ENCODE results near the gene OSBPL2. TPM values are rescaled to one million over a fixed set of nuclear protein-coding genes. Genes with fewer than 3 reads are reported as not detected.

The OSBPL2 gene
- total RNA-seq, 2 donors from 2014 or later, result 40.1 to 41.2 TPM

DNA sequence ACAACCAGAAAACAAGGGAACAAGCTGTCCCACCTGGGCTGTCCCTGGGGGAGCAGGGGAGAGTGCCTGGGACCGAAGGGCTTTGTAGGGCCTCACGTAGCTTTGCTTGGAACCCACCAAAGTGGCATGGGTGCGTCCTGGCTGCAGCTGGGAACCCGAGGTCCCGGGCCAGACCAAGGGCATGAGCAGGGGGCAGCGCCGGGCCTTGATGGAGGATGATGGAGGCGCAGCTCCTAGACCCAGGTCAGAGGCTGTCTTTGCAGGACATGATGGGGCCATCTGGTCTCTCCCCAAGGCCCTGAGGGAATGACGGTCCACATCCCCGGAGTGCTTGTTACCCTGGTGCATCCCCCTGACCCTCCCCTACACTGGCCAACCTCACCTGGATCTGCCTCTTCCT is 7.6 kb upstream of the OSBPL2 start:
- intact Hi-C loops (cut with DNase I), result loop anchor here in 1 of 2 donors (10.0 kb wide), 1 partner anchor 46 kb away; the partner anchor contains the start of gene MTG2

DNA sequence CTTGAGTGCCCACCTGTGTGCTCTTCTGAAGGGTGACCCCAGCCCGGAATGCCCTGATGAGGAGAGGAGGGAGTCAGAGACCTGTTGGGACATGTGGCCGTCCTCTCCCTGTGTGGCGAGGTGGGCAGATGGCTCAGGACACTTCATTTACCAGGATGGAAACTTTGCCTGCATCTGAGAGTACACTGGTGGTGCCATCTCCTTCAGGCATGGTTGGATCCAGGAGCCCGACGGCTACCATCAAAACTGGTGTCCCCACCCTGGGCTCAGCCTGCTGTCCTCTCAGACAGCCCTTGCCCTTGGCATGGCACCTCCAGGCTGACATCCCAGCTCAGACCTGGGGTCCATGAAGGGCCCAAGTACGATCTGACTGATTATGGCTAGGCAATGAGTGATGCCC is 7.0 kb upstream of the OSBPL2 start:
- no peak for DNase-seq
- ATAC-seq, result no peak
- intact Hi-C loops (cut with DNase I), result loop anchor here in 1 of 2 donors (10.0 kb wide), 1 partner anchor 46 kb away; the partner anchor contains the start of gene MTG2

More for the DNA sequence above, 7.6 kb upstream of the OSBPL2 start:
- DNase-seq (no peak), ATAC-seq (no peak)

DNA sequence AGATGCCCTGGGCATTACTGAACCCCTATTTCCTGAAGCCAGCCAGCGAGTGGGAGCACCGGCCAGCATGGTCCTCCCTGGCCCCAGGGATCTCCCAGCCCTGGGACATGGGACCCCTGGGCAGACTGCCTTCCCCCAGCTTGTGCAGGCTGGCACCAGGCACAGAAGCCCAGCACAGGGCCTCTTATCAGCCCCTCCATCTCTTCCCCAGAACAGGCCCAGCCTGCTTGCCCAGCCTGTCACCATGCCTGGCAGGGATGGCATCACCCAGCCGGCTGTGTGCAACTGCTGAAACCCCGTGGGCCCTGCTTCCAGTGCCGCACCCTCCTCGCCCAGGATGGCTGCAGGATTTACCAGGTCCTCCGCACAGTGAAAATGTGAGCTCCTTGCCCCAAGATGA is 6.1 kb upstream of the OSBPL2 start:
- intact Hi-C loops (cut with DNase I), result loop anchor here in 1 of 2 donors (10.0 kb wide), 1 partner anchor 47 kb away; the partner anchor contains the start of gene MTG2
- DNase-seq (no peak), ATAC-seq (no peak)

- intact Hi-C loops (cut with DNase I), result loop anchor here in 1 of 2 donors (10.0 kb wide), 1 partner anchor 48 kb away; the partner anchor contains the start of gene MTG2
- DNase-seq (no peak), ATAC-seq (peak; percentile 27 to 54)
Measured at GRCh38 chr20:62232770-62233645, 5.3 kb upstream of the OSBPL2 start.

DNA sequence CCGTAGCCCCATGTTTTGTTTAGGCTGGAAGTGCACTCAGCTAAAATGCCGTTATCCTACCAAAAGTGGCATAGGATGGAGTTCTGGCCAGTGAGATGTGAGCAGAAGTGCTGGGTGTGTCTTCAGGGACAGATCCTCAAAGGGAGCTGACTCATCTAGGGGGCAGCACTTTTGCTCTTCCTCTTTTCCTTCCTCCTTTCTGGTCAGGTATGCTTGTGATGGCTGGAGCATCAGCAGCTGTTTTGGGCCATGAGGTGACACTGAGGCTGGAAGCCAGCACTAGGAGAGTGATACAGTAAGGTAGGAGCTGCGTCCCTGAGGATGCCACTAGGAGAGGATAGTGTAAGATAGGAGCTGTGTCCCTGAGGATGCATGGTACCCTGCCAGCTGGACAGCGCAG is 4.6 kb upstream of the OSBPL2 start:
- DNase-seq (no peak), ATAC-seq (no peak)
- intact Hi-C loops (cut with DNase I), result loop anchor here in 1 of 2 donors (10.0 kb wide), 1 partner anchor 49 kb away; the partner anchor contains the start of gene MTG2

DNA sequence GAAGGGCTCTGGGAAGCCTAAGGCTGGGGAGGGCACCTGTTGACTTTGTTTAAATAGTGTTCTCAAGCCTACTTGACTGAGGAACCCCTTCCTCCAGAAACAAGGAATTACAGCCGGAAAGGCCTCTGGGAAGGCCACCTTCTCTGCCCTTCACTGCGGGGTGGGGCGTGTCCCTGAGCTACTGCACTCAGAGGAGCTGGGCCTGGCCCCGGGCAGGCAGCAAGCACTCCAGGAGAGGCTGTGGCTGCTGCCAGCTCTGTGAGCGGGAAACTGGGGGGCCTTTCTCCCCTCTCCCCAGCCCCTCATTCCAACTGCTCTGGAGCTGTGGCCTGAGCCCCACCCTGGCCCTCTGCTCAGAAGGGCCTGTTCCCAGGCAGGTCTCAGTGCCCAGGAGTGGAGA is 4.0 kb upstream of the OSBPL2 start:
- DNase-seq (no peak), ATAC-seq (no peak)
- intact Hi-C loops (cut with DNase I), result loop anchor here in 1 of 2 donors (10.0 kb wide), 1 partner anchor 50 kb away; the partner anchor contains the start of gene MTG2

- DNase-seq (no peak), ATAC-seq (peak in 1 of 2 donors; percentile 5)
- intact Hi-C loops (cut with DNase I), result loop anchor here in 1 of 2 donors (10.0 kb wide), 1 partner anchor 50 kb away; the partner anchor contains the start of gene MTG2
Measured at GRCh38 chr20:62235001-62235776, 3.1 kb upstream of the OSBPL2 start.

DNA sequence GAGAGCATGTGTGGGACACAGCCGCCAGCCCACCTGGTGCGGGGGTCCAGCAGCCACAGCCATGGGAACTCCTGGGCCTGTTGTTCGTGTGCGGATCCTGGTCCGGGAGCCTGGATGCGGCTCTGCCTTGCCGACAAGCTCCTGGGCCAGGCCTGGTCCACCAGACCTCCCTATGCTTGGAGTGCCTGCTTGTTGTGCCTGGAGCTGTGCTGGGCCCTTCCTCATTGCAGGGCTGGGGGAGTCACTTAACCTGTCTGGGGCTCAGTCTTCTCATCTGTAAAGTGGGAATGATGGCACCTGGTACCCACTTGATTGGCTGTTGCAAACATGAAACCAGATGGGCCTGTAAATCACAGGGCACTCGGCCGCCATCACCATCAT is 2.6 kb upstream of the OSBPL2 start:
- intact Hi-C loops (cut with DNase I), result loop anchor here in 1 of 2 donors (10.0 kb wide), 1 partner anchor 51 kb away; the partner anchor contains the start of gene MTG2
- DNase-seq, result no peak
- no peak for ATAC-seq

- ATAC-seq, result no peak
- intact Hi-C loops (cut with DNase I), result loop anchor here in 1 of 2 donors (10.0 kb wide), 1 partner anchor 51 kb away; the partner anchor contains the start of gene MTG2
- no peak for DNase-seq
Measured at GRCh38 chr20:62236200-62236599, 2.1 kb upstream of the OSBPL2 start.

- DNase-seq (no peak), ATAC-seq (no peak)
- intact Hi-C loops (cut with DNase I), result loop anchor here in 1 of 2 donors (10.0 kb wide), 1 partner anchor 52 kb away; the partner anchor contains the start of gene MTG2
Measured at GRCh38 chr20:62236766-62237513, 1.4 kb upstream of the OSBPL2 start.

GRCh38 chr20:62237514-62237800 is 864 bp upstream of the OSBPL2 start:
- ATAC-seq, result no peak
- intact Hi-C loops (cut with DNase I), result loop anchor here in 1 of 2 donors (10.0 kb wide), 1 partner anchor 53 kb away; the partner anchor contains the start of gene MTG2

GRCh38 chr20:62238569-62239277 is 402 bp downstream of the OSBPL2 start:
- DNase-seq (no peak), ATAC-seq (peak; percentile 0)
- intact Hi-C loops (cut with DNase I), result loop anchor here in 1 of 2 donors (10.0 kb wide), 1 partner anchor 54 kb away; the partner anchor contains the start of gene MTG2

More at GRCh38 chr20:62237514-62237800, 864 bp upstream of the OSBPL2 start:
- DNase-seq, result no peak

GRCh38 chr20:62239278-62239879 is 1.1 kb downstream of the OSBPL2 start:
- intact Hi-C loops (cut with DNase I), result loop anchor here in 1 of 2 donors (10.0 kb wide), 1 partner anchor 55 kb away; the partner anchor contains the start of gene MTG2
- no peak for ATAC-seq
- DNase-seq, result no peak

DNA sequence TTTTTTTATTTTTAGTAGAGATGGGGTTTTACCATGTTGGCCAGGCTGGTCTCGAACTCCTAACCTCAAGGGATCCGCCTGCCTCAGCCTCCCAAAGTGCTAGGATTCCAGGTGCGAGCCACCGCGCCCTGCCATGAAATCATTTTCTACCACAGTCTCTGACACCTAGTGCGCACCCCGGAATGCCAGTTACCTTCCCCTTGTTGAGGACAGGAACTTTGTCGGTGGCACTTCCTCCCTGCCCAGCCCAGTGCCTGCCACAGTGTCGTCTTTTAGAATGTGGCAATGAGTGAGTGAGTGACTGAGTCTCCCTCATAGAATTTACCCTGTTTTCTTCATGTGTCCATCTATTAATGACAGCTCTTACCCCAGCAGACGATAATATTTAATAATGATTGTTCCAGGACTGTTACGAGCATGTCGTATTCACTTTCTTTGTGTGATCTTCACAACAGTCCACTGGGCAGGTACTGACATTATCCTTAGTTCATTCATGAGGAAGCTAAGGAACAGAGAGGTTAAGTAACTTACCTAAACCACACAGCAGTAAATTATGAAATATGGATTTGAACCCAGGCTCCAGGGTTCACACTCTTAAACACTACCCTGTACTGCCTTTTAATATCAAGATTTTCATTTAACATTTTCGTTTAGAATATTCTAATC is 1.8 kb downstream of the OSBPL2 start:
- intact Hi-C loops (cut with DNase I), result no loop called here
- DNase-seq, result no peak
- ATAC-seq, result no peak

GRCh38 chr20:62241506-62241905 is 3.2 kb downstream of the OSBPL2 start:
- DNase-seq (no peak), ATAC-seq (no peak)
- intact Hi-C loops (cut with DNase I), result no loop called here

DNA sequence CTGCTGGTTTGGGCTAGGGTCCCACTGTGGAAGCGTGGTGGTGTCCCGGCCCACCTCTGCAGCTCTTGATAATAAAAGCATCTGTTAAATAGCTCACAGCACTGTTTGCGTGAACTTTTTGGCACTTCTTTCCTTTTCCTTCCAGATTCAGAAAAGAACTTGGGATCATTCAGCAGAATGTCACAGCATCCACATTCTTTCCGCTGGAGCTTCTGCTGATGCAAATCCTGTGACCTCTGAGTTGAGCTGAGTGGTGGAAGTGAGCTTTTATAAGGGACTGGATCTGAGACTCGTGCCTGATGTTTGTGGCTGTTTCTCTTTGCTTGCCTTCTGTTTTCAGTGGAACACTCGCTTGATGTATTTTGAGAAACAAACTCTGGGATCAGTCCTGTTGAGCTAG is 3.9 kb downstream of the OSBPL2 start:
- no peak for ATAC-seq
- intact Hi-C loops (cut with DNase I), result no loop called here
- DNase-seq, result no peak

GRCh38 chr20:62243106-62243505 is 4.8 kb downstream of the OSBPL2 start:
- no peak for ATAC-seq
- intact Hi-C loops (cut with DNase I), result no loop called here
- DNase-seq, result no peak

Data from left cardiac atrium (tissue), 4 donors.